Astrocyte (in vitro differentiated cells and primary cell): ENCODE data around the gene PFDN1. TPM values are rescaled to one million over a fixed set of nuclear protein-coding genes. Genes with fewer than 3 reads are reported as not detected.

Experiments used
- DNase-seq: peaks from one replicate; pipeline ENCODE4 v3.0.0-alpha.2; 2010; ENCODE audit warnings: low read depth
- FAIRE-seq: peaks from 2 replicates; lab custom pipeline; 2011; peaks lifted over from hg19 to GRCh38; lab: Jason Lieb, UNC
- H2AFZ ChIP-seq: 2 replicates; pipeline ENCODE4 v1.6.0; 2012; ENCODE audit warnings: low read depth, low read length, inconsistent platforms
- H3K27ac ChIP-seq: 2 replicates; pipeline ENCODE4 v1.5.1; 2011; ENCODE audit warnings: low read depth, low read length, inconsistent platforms
- H3K27me3 ChIP-seq: 2 replicates; pipeline ENCODE4 v1.6.0; 2011; ENCODE audit warnings: low read length, inconsistent platforms; ENCODE audit not compliant: insufficient read depth
- H3K36me3 ChIP-seq: 2 replicates; pipeline ENCODE4 v1.5.1; 2011; ENCODE audit warnings: low read length, inconsistent platforms; ENCODE audit not compliant: insufficient read depth
- H3K4me1 ChIP-seq: 2 replicates; pipeline ENCODE4 v1.5.1; 2011; ENCODE audit warnings: low read length, inconsistent platforms; ENCODE audit not compliant: insufficient read depth
- H3K4me2 ChIP-seq: 2 replicates; pipeline ENCODE4 v1.6.0; 2012; ENCODE audit warnings: low read length, inconsistent platforms
- H3K4me3 ChIP-seq: 2 replicates; pipeline ENCODE4 v1.5.1; 2011; ENCODE audit warnings: low read depth, mild to moderate bottlenecking, low read length, inconsistent platforms; ENCODE audit not compliant: insufficient read depth
- H3K79me2 ChIP-seq: 2 replicates; pipeline ENCODE4 v1.6.0; 2012; ENCODE audit warnings: mild to moderate bottlenecking, low read length, inconsistent platforms; ENCODE audit not compliant: insufficient read depth
- H3K9ac ChIP-seq: 2 replicates; pipeline ENCODE4 v1.6.0; 2012; ENCODE audit warnings: mild to moderate bottlenecking, low read length, inconsistent platforms
- H3K9me3 ChIP-seq: 2 replicates; pipeline ENCODE4 v1.5.1; 2012; ENCODE audit warnings: low read depth, mild to moderate bottlenecking, low read length, inconsistent platforms; ENCODE audit not compliant: insufficient read depth
- H4K20me1 ChIP-seq: 2 replicates; pipeline ENCODE4 v1.6.0; 2012; ENCODE audit warnings: low read length, inconsistent platforms; ENCODE audit not compliant: insufficient read depth
- H3K27ac Mint-ChIP-seq: one replicate; pipeline ENCODE4 v1.8.0; 2021; ENCODE audit warnings: mild to moderate bottlenecking, mixed read lengths; ENCODE audit not compliant: unreplicated experiment
- H3K27me3 Mint-ChIP-seq: one replicate; pipeline ENCODE4 v1.8.0; 2021; ENCODE audit warnings: low read depth, mixed read lengths; ENCODE audit not compliant: unreplicated experiment
- H3K36me3 Mint-ChIP-seq: one replicate; pipeline ENCODE4 v1.8.0; 2021; ENCODE audit warnings: low read depth, mixed read lengths; ENCODE audit not compliant: unreplicated experiment
- H3K4me1 Mint-ChIP-seq: one replicate; pipeline ENCODE4 v1.8.0; 2021; ENCODE audit warnings: low read depth, mixed read lengths; ENCODE audit not compliant: unreplicated experiment
- H3K4me3 Mint-ChIP-seq: one replicate; pipeline ENCODE4 v1.8.0; 2021; ENCODE audit warnings: mild to moderate bottlenecking, moderate library complexity, mixed read lengths; ENCODE audit not compliant: unreplicated experiment
- H3K9me3 Mint-ChIP-seq: one replicate; pipeline ENCODE4 v1.8.0; 2021; ENCODE audit warnings: mild to moderate bottlenecking, mixed read lengths; ENCODE audit not compliant: unreplicated experiment
- EZH2 ChIP-seq: IDR thresholded peaks from 2 replicates; pipeline ENCODE4 v1.6.1; 2012; ENCODE audit warnings: mild to moderate bottlenecking, low read length, inconsistent platforms; ENCODE audit not compliant: insufficient read depth
- total RNA-seq: library from RNA; stranded (reverse); gene quantifications from 2 replicates; pipeline ENCODE4 v1.2.1, GENCODE V29; 2021
- TF ChIP-seq, protein P1 (sequence below): IDR thresholded peaks from 2 replicates; pipeline ENCODE4 v1.5.1; 2011; ENCODE audit warnings: low read depth, mild to moderate bottlenecking, inconsistent platforms, low read length, moderate library complexity; ENCODE audit not compliant: insufficient read depth

Gene PFDN1
- total RNA-seq, 1 donor from 2014 or later: 202 TPM

DNA sequence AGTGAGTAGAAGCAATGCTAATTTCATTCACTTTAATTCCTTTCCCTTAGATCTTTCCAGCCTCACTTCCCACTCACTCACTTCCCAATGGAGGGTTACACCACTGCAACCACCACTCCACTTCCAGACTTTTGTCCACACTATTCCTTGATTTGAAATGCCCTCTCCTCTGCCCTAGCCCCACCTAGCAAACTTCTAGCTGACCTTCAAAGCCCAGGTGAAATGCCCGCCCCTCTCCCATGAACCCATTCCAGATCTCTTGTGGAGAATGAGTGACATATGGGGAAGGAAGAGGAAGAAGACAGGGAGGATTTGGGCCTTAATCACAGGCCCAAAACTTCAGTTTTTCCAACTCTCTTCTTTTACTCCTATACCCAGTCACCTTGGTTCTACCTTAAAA lies 37.1 kb downstream of the PFDN1 start:
- no peaks in the 10 kb centered on the region for H3K27me3 Mint-ChIP-seq
- FAIRE-seq: no peak
- H2AFZ ChIP-seq: no peak overlapping the region

DNA sequence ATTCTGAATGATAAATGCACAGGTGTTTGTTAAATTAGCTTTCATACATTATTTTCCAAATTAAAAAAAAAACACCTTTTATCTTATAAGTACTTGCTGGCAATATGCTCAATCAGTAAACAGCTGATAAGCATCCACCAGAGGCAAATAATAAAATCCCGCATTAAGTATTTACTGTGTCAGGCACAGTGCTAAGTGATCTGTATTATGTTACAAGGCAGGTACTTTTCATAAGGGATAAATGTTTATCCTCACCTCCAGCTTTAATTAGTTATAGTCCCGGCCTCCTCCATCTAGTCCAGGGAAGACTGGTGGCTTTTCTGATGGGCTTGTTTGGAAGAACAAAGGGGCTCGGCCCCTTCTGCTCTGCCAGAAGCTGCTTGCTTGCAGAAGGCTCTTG lies 40.1 kb downstream of the PFDN1 start:
- Mint-ChIP-seq H3K4me1 (peaks cover 72% of the 10 kb centered on the region), H3K27ac (peak overlapping the region; percentile 37), H3K36me3 (peaks cover 10% of the 10 kb centered on the region), H3K27me3 (no peaks in the 10 kb centered on the region), H3K4me3 (no peak overlapping the region), H3K9me3 (no peaks in the 10 kb centered on the region)
- no peak overlapping the region for H2AFZ ChIP-seq
- H3K27me3 ChIP-seq: no peaks in the 10 kb centered on the region
- DNase-seq: no peak
- no peak overlapping the region for H3K4me2 ChIP-seq
- H3K9ac ChIP-seq: no peak overlapping the region
- no peak overlapping the region for H3K4me3 ChIP-seq
- no peak overlapping the region for H3K27ac ChIP-seq
- H3K4me1 ChIP-seq: peaks cover 26% of the 10 kb centered on the region
- no peaks in the 10 kb centered on the region for H3K36me3 ChIP-seq
- peaks cover 86% of the 10 kb centered on the region for H3K79me2 ChIP-seq
- H3K9me3 ChIP-seq: no peaks in the 10 kb centered on the region
- TF ChIP-seq, protein P1, sequence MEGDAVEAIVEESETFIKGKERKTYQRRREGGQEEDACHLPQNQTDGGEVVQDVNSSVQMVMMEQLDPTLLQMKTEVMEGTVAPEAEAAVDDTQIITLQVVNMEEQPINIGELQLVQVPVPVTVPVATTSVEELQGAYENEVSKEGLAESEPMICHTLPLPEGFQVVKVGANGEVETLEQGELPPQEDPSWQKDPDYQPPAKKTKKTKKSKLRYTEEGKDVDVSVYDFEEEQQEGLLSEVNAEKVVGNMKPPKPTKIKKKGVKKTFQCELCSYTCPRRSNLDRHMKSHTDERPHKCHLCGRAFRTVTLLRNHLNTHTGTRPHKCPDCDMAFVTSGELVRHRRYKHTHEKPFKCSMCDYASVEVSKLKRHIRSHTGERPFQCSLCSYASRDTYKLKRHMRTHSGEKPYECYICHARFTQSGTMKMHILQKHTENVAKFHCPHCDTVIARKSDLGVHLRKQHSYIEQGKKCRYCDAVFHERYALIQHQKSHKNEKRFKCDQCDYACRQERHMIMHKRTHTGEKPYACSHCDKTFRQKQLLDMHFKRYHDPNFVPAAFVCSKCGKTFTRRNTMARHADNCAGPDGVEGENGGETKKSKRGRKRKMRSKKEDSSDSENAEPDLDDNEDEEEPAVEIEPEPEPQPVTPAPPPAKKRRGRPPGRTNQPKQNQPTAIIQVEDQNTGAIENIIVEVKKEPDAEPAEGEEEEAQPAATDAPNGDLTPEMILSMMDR: no peak
- no peak for TF ChIP-seq EZH2
- H4K20me1 ChIP-seq: peaks cover 49% of the 10 kb centered on the region
- FAIRE-seq: no peak

More for the DNA sequence above, 37.1 kb downstream of the PFDN1 start:
- Histone ChIP-seq H3K4me2 (no peak overlapping the region), H3K4me3 (no peak overlapping the region), H3K36me3 (no peaks in the 10 kb centered on the region), H3K27me3 (no peaks in the 10 kb centered on the region), H4K20me1 (peaks cover 46% of the 10 kb centered on the region), H3K9me3 (no peaks in the 10 kb centered on the region), H3K4me1 (peaks cover 18% of the 10 kb centered on the region), H3K27ac (no peak overlapping the region), H3K79me2 (peaks cover 82% of the 10 kb centered on the region), H3K9ac (no peak overlapping the region)
- H3K4me1 Mint-ChIP-seq: peaks cover 51% of the 10 kb centered on the region
- no peaks in the 10 kb centered on the region for H3K9me3 Mint-ChIP-seq
- peak overlapping the region; percentile 6 for H3K4me3 Mint-ChIP-seq
- H3K36me3 Mint-ChIP-seq: peaks cover 11% of the 10 kb centered on the region
- peak overlapping the region; percentile 89 for H3K27ac Mint-ChIP-seq
- no peak for TF ChIP-seq EZH2
- TF ChIP-seq, protein P1: no peak
- DNase-seq: no peak

DNA sequence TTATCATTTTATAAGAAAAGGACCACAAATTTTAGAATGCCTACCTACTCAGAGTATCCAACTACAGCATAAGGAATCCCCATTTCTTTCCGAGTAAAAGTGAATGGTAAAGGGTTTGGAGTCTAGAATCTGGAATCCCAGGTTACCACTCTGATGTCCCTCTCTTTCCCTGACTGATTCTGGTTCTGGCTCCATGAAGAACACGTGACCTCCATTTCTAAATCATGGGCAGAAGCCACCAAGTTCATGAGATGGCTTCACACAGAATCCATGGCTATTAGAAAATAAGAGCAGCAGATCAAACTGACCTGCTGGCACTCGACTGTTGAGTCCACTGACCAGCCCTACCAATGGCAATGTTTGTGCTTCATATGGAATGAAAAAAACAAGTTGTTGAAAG lies 40.7 kb downstream of the PFDN1 start:
- Histone ChIP-seq H3K27me3 (no peaks in the 10 kb centered on the region), H3K79me2 (peaks cover 86% of the 10 kb centered on the region), H3K27ac (peak overlapping the region; percentile 74), H3K4me3 (no peak overlapping the region), H3K36me3 (no peaks in the 10 kb centered on the region), H3K4me2 (peak overlapping the region; percentile 65), H3K9ac (no peak overlapping the region), H2AFZ (no peak overlapping the region), H4K20me1 (peaks cover 49% of the 10 kb centered on the region), H3K4me1 (peaks cover 29% of the 10 kb centered on the region), H3K9me3 (no peaks in the 10 kb centered on the region)
- TF ChIP-seq, protein P1: no peak
- no peak for TF ChIP-seq EZH2
- H3K4me3 Mint-ChIP-seq: no peak overlapping the region
- peak overlapping the region; percentile 20 for H3K27ac Mint-ChIP-seq
- H3K27me3 Mint-ChIP-seq: no peaks in the 10 kb centered on the region
- peaks cover 72% of the 10 kb centered on the region for H3K4me1 Mint-ChIP-seq
- no peaks in the 10 kb centered on the region for H3K9me3 Mint-ChIP-seq
- H3K36me3 Mint-ChIP-seq: peaks cover 6% of the 10 kb centered on the region
- DNase-seq (no peak), FAIRE-seq (no peak)
